ENCODE results near the gene LTBP1. TPM values are rescaled to one million over a fixed set of nuclear protein-coding genes. Genes with fewer than 3 reads are reported as not detected.

LTBP1 gene
- total RNA-seq, 2 experiments from 2014 or later, result 0.10 to 0.14 TPM

GRCh38 chr2:33323957-33324356 lies 377.2 kb downstream of the LTBP1 start:
- Mint-ChIP-seq H3K4me1 (ENCODE audit: low read depth) (peaks cover 17% of the 10 kb centered on the region), H3K4me3 (no peak overlapping the region), H3K36me3 (ENCODE audit: low read depth) (no peaks in the 10 kb centered on the region), H3K9me3 (no peaks in the 10 kb centered on the region), H3K27ac (no peak overlapping the region), H3K27me3 (ENCODE audit: low read depth) (peaks cover 7% of the 10 kb centered on the region)
- CTCF ChIA-PET, result interaction anchor here (0.6 kb wide), 1 partner anchor 158 kb away, joined by 3 read pairs; no protein-coding TSS in a partner anchor
- DNase-seq, result no peak
- intact Hi-C loops (cut with micrococcal nuclease), result no loop called here

GRCh38 chr2:33326100-33326499 lies 379.3 kb downstream of the LTBP1 start:
- Mint-ChIP-seq H3K27me3 (ENCODE audit: low read depth) (peaks cover 7% of the 10 kb centered on the region), H3K4me1 (ENCODE audit: low read depth) (peaks cover 15% of the 10 kb centered on the region), H3K27ac (no peak overlapping the region), H3K36me3 (ENCODE audit: low read depth) (no peaks in the 10 kb centered on the region), H3K4me3 (no peak overlapping the region), H3K9me3 (no peaks in the 10 kb centered on the region)
- intact Hi-C loops (cut with micrococcal nuclease), result no loop called here
- no peak for DNase-seq
- CTCF ChIA-PET, result no interaction called here

GRCh38 chr2:33333433-33333832 lies 386.7 kb downstream of the LTBP1 start:
- peaks cover 3% of the 10 kb centered on the region for H3K4me1 Mint-ChIP-seq (ENCODE audit: low read depth)
- no peak for DNase-seq
- H3K27ac Mint-ChIP-seq, result no peak overlapping the region
- intact Hi-C loops (cut with micrococcal nuclease), result no loop called here
- H3K9me3 Mint-ChIP-seq, result no peaks in the 10 kb centered on the region
- H3K36me3 Mint-ChIP-seq (ENCODE audit: low read depth), result no peaks in the 10 kb centered on the region
- CTCF ChIA-PET, result no interaction called here
- no peak overlapping the region for H3K4me3 Mint-ChIP-seq
- H3K27me3 Mint-ChIP-seq (ENCODE audit: low read depth), result peaks cover 12% of the 10 kb centered on the region

GRCh38 chr2:33334083-33334482 lies 387.3 kb downstream of the LTBP1 start:
- Mint-ChIP-seq H3K27me3 (ENCODE audit: low read depth) (peaks cover 14% of the 10 kb centered on the region), H3K27ac (no peak overlapping the region), H3K4me1 (ENCODE audit: low read depth) (peaks cover 3% of the 10 kb centered on the region), H3K4me3 (no peak overlapping the region), H3K36me3 (ENCODE audit: low read depth) (no peaks in the 10 kb centered on the region), H3K9me3 (no peaks in the 10 kb centered on the region)
- intact Hi-C loops (cut with micrococcal nuclease), result no loop called here
- no peak for DNase-seq
- CTCF ChIA-PET, result no interaction called here

GRCh38 chr2:33335516-33335915 lies 388.8 kb downstream of the LTBP1 start:
- H3K4me3 Mint-ChIP-seq, result no peak overlapping the region
- CTCF ChIA-PET, result no interaction called here
- H3K4me1 Mint-ChIP-seq (ENCODE audit: low read depth), result peaks cover 3% of the 10 kb centered on the region
- H3K9me3 Mint-ChIP-seq, result no peaks in the 10 kb centered on the region
- H3K36me3 Mint-ChIP-seq (ENCODE audit: low read depth), result no peaks in the 10 kb centered on the region
- H3K27me3 Mint-ChIP-seq (ENCODE audit: low read depth), result peaks cover 14% of the 10 kb centered on the region
- DNase-seq, result no peak
- intact Hi-C loops (cut with micrococcal nuclease), result no loop called here
- H3K27ac Mint-ChIP-seq, result no peak overlapping the region

GRCh38 chr2:33336036-33336625 lies 389.4 kb downstream of the LTBP1 start:
- H3K27me3 Mint-ChIP-seq (ENCODE audit: low read depth), result peaks cover 14% of the 10 kb centered on the region
- H3K9me3 Mint-ChIP-seq, result no peaks in the 10 kb centered on the region
- no peak overlapping the region for H3K27ac Mint-ChIP-seq
- intact Hi-C loops (cut with micrococcal nuclease), result no loop called here
- H3K36me3 Mint-ChIP-seq (ENCODE audit: low read depth), result no peaks in the 10 kb centered on the region
- H3K4me1 Mint-ChIP-seq (ENCODE audit: low read depth), result peaks cover 3% of the 10 kb centered on the region
- CTCF ChIA-PET, result no interaction called here
- no peak for DNase-seq
- no peak overlapping the region for H3K4me3 Mint-ChIP-seq

GRCh38 chr2:33337385-33337960 lies 390.7 kb downstream of the LTBP1 start:
- peaks cover 3% of the 10 kb centered on the region for H3K4me1 Mint-ChIP-seq (ENCODE audit: low read depth)
- no peak for DNase-seq
- H3K9me3 Mint-ChIP-seq, result no peaks in the 10 kb centered on the region
- no peak overlapping the region for H3K27ac Mint-ChIP-seq
- CTCF ChIA-PET, result no interaction called here
- intact Hi-C loops (cut with micrococcal nuclease), result no loop called here
- no peaks in the 10 kb centered on the region for H3K36me3 Mint-ChIP-seq (ENCODE audit: low read depth)
- H3K4me3 Mint-ChIP-seq, result no peak overlapping the region
- peaks cover 14% of the 10 kb centered on the region for H3K27me3 Mint-ChIP-seq (ENCODE audit: low read depth)

- CTCF ChIA-PET, result no interaction called here
- intact Hi-C loops (cut with micrococcal nuclease), result no loop called here
- Mint-ChIP-seq H3K27ac (no peak overlapping the region), H3K36me3 (ENCODE audit: low read depth) (no peaks in the 10 kb centered on the region), H3K9me3 (no peaks in the 10 kb centered on the region), H3K4me1 (ENCODE audit: low read depth) (peaks cover 7% of the 10 kb centered on the region), H3K4me3 (no peak overlapping the region), H3K27me3 (ENCODE audit: low read depth) (peaks cover 11% of the 10 kb centered on the region)
- no peak for DNase-seq
Observed at GRCh38 chr2:33337981-33338380, 391.2 kb downstream of the LTBP1 start.

GRCh38 chr2:33339269-33339668 lies 392.5 kb downstream of the LTBP1 start:
- peaks cover 11% of the 10 kb centered on the region for H3K4me1 Mint-ChIP-seq (ENCODE audit: low read depth)
- no peaks in the 10 kb centered on the region for H3K9me3 Mint-ChIP-seq
- no peaks in the 10 kb centered on the region for H3K36me3 Mint-ChIP-seq (ENCODE audit: low read depth)
- CTCF ChIA-PET, result no interaction called here
- intact Hi-C loops (cut with micrococcal nuclease), result no loop called here
- no peak overlapping the region for H3K4me3 Mint-ChIP-seq
- no peak for DNase-seq
- H3K27ac Mint-ChIP-seq, result no peak overlapping the region
- H3K27me3 Mint-ChIP-seq (ENCODE audit: low read depth), result peaks cover 11% of the 10 kb centered on the region

- DNase-seq, result no peak
- CTCF ChIA-PET, result no interaction called here
- H3K9me3 Mint-ChIP-seq, result no peaks in the 10 kb centered on the region
- peaks cover 16% of the 10 kb centered on the region for H3K4me1 Mint-ChIP-seq (ENCODE audit: low read depth)
- no peak overlapping the region for H3K27ac Mint-ChIP-seq
- H3K4me3 Mint-ChIP-seq, result no peak overlapping the region
- H3K27me3 Mint-ChIP-seq (ENCODE audit: low read depth), result peaks cover 8% of the 10 kb centered on the region
- H3K36me3 Mint-ChIP-seq (ENCODE audit: low read depth), result no peaks in the 10 kb centered on the region
- intact Hi-C loops (cut with micrococcal nuclease), result no loop called here
Observed at GRCh38 chr2:33340280-33340679, 393.5 kb downstream of the LTBP1 start.

GRCh38 chr2:33342171-33342570 lies 395.4 kb downstream of the LTBP1 start:
- Mint-ChIP-seq H3K36me3 (ENCODE audit: low read depth) (no peaks in the 10 kb centered on the region), H3K4me3 (no peak overlapping the region), H3K27me3 (ENCODE audit: low read depth) (peaks cover 5% of the 10 kb centered on the region), H3K4me1 (ENCODE audit: low read depth) (peaks cover 13% of the 10 kb centered on the region), H3K27ac (no peak overlapping the region), H3K9me3 (no peaks in the 10 kb centered on the region)
- intact Hi-C loops (cut with micrococcal nuclease), result no loop called here
- CTCF ChIA-PET, result no interaction called here
- no peak for DNase-seq

- peaks cover 2% of the 10 kb centered on the region for H3K27me3 Mint-ChIP-seq (ENCODE audit: low read depth)
- CTCF ChIA-PET, result no interaction called here
- H3K27ac Mint-ChIP-seq, result no peak overlapping the region
- DNase-seq, result no peak
- H3K36me3 Mint-ChIP-seq (ENCODE audit: low read depth), result no peaks in the 10 kb centered on the region
- H3K9me3 Mint-ChIP-seq, result no peaks in the 10 kb centered on the region
- intact Hi-C loops (cut with micrococcal nuclease), result no loop called here
- peaks cover 13% of the 10 kb centered on the region for H3K4me1 Mint-ChIP-seq (ENCODE audit: low read depth)
- H3K4me3 Mint-ChIP-seq, result no peak overlapping the region
Observed at GRCh38 chr2:33342705-33343104, 396.0 kb downstream of the LTBP1 start.

- Mint-ChIP-seq H3K4me3 (no peak overlapping the region), H3K36me3 (ENCODE audit: low read depth) (no peaks in the 10 kb centered on the region), H3K27me3 (ENCODE audit: low read depth) (peaks cover 2% of the 10 kb centered on the region), H3K9me3 (no peaks in the 10 kb centered on the region), H3K27ac (no peak overlapping the region), H3K4me1 (ENCODE audit: low read depth) (peaks cover 13% of the 10 kb centered on the region)
- DNase-seq, result no peak
- intact Hi-C loops (cut with micrococcal nuclease), result no loop called here
- CTCF ChIA-PET, result no interaction called here
Observed at GRCh38 chr2:33343387-33343895, 396.7 kb downstream of the LTBP1 start.

All from activated naive CD4-positive, alpha-beta T cell treated with anti-CD3 and anti-CD28 coated beads for 36 hours (primary cell).